Measurements from ENCODE around the gene APBA2.

DNA sequence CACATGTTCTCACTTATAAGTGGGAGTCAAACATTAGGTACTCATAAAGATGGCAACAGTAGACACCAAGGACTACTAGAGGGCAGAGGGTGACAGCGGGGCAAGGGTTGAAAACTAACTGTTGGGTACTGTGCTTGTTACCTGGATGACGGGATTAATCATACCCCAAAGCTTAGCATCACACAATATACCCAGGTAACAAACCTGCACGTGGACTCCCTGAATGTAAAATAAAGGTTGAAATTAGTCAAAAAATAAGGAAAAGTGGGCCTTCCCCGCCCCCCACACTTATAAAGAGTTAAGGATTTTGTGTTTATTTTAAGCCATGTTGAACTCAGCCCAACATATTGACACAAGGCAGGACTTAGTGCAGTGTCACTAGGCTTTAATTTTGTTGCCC is 96.1 kb downstream of the APBA2 start:
- TF ChIP-seq, protein P1, sequence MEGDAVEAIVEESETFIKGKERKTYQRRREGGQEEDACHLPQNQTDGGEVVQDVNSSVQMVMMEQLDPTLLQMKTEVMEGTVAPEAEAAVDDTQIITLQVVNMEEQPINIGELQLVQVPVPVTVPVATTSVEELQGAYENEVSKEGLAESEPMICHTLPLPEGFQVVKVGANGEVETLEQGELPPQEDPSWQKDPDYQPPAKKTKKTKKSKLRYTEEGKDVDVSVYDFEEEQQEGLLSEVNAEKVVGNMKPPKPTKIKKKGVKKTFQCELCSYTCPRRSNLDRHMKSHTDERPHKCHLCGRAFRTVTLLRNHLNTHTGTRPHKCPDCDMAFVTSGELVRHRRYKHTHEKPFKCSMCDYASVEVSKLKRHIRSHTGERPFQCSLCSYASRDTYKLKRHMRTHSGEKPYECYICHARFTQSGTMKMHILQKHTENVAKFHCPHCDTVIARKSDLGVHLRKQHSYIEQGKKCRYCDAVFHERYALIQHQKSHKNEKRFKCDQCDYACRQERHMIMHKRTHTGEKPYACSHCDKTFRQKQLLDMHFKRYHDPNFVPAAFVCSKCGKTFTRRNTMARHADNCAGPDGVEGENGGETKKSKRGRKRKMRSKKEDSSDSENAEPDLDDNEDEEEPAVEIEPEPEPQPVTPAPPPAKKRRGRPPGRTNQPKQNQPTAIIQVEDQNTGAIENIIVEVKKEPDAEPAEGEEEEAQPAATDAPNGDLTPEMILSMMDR (conservative IDR thresholded peaks at IDR 0.05; ENCODE audit: low read length): no peak
- no peak for TF ChIP-seq EZH2phosphoT487 (IDR thresholded peaks at IDR 0.05; ENCODE audit: borderline replicate concordance, low read depth, low read length)

Measured in OCI-LY7 (cell line).